Dendritic cell treated with granulocyte-macrophage colony-stimulating factor and Interleukin-4, amounts not matched to agents 40 ng/mL and 50 ng/mL, for 4 days (primary cell): ENCODE data around the gene TSBP1.

Experiments
- H3K27ac Mint-ChIP-seq: one replicate; pipeline ENCODE4 v1.8.0; 2022; ENCODE audit warnings: mild to moderate bottlenecking, mixed read lengths
- H3K27me3 Mint-ChIP-seq: one replicate; pipeline ENCODE4 v1.8.0; 2022; ENCODE audit warnings: mild to moderate bottlenecking, mixed read lengths
- H3K36me3 Mint-ChIP-seq: one replicate; pipeline ENCODE4 v1.8.0; 2022; ENCODE audit warnings: low read depth, mixed read lengths
- H3K4me1 Mint-ChIP-seq: one replicate; pipeline ENCODE4 v1.8.0; 2022; ENCODE audit warnings: low read depth, mixed read lengths
- H3K4me3 Mint-ChIP-seq: one replicate; pipeline ENCODE4 v1.8.0; 2022; ENCODE audit warnings: mild to moderate bottlenecking, moderate library complexity, mixed read lengths
- H3K9me3 Mint-ChIP-seq: one replicate; pipeline ENCODE4 v1.8.0; 2022; ENCODE audit warnings: mixed read lengths
- intact Hi-C: fragments of 100-400 bp; cut with micrococcal nuclease; formaldehyde crosslinking; loops from one replicate; pipeline ENCODE4 v1.15.0; 2022

Gene TSBP1, protein sequence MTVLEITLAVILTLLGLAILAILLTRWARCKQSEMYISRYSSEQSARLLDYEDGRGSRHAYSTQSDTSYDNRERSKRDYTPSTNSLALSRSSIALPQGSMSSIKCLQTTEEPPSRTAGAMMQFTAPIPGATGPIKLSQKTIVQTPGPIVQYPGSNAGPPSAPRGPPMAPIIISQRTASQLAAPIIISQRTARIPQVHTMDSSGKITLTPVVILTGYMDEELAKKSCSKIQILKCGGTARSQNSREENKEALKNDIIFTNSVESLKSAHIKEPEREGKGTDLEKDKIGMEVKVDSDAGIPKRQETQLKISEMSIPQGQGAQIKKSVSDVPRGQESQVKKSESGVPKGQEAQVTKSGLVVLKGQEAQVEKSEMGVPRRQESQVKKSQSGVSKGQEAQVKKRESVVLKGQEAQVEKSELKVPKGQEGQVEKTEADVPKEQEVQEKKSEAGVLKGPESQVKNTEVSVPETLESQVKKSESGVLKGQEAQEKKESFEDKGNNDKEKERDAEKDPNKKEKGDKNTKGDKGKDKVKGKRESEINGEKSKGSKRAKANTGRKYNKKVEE

GRCh38 chr6:32371803-32372202 is at the start of gene TSBP1:
Gene TSBP1 (minus strand): TSS chr6:32371903. CDS start chr6:32371706, 197 bp downstream.
- Mint-ChIP-seq H3K9me3 (no peaks in the 10 kb centered on the region), H3K4me3 (no peak within 1 kb of the TSS), H3K27me3 (peaks cover 15% of the 10 kb centered on the region), H3K27ac (no peak within 1 kb of the TSS), H3K36me3 (no peaks in the 10 kb centered on the region), H3K4me1 (peaks cover 5% of the 10 kb centered on the region)
- intact Hi-C loops, result no loop called here

DNA sequence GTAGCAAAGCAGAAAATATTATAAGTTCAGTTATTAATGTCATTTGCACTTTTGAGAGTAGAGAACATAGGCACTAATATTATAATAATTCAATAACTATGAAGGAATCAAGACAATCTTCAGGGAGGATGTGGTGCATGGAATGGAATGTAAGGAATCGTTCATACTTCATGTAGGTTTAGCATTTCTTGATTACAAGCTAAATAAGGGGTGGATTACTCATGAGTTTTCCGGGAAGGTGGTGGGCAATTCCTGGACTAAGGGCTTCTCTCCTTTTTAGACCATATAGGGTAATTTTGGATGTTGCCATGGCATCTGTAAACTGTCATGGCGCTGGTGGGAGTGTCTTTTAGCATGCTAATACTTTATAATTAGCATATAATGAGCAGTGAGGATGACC is 44.3 kb upstream of the TSBP1 start:
- intact Hi-C loops, result no loop called here
- Mint-ChIP-seq H3K27me3 (peaks cover 57% of the 10 kb centered on the region), H3K4me3 (peak overlapping the region; percentile 46), H3K27ac (no peak overlapping the region), H3K4me1 (peaks cover 22% of the 10 kb centered on the region), H3K36me3 (no peaks in the 10 kb centered on the region), H3K9me3 (no peaks in the 10 kb centered on the region)

DNA sequence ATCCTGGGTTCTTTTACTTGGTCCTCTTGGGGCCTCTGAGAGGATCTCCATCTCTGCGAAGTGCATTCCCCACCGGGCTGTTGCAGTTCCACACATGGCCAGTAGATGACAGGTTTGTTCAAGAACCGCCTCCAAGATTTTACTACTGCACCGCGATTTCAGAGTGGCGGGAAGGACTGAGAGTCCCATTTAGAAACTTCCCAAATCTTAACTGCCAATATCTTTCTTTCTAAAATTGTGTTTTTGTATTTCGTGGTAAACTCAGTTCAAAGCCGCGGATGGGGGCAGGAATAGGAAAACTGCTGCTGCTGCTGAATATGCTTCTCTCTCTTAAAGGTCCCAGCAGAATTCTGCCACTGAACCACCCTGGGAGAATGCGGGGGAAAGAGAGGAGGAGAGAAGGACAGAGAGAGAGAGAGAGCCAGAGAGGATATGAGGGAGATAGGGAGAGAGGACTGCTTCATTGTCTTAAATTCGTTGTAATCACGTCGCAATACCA is 43.9 kb upstream of the TSBP1 start:
- Mint-ChIP-seq H3K27ac (no peak overlapping the region), H3K4me3 (peak overlapping the region; percentile 46), H3K4me1 (peaks cover 22% of the 10 kb centered on the region), H3K36me3 (no peaks in the 10 kb centered on the region), H3K27me3 (peaks cover 53% of the 10 kb centered on the region), H3K9me3 (no peaks in the 10 kb centered on the region)
- intact Hi-C loops, result loop anchor here (2.0 kb wide), 2 partner anchors 285 to 371 kb away; no protein-coding TSS in a partner anchor

GRCh38 chr6:32413427-32414047 is 41.8 kb upstream of the TSBP1 start:
- no peak overlapping the region for H3K27ac Mint-ChIP-seq
- peaks cover 22% of the 10 kb centered on the region for H3K4me1 Mint-ChIP-seq
- H3K36me3 Mint-ChIP-seq, result no peaks in the 10 kb centered on the region
- intact Hi-C loops, result loop anchor here (2.0 to 5.0 kb wide), 4 partner anchors 166 to 454 kb away; no protein-coding TSS in a partner anchor
- H3K9me3 Mint-ChIP-seq, result no peaks in the 10 kb centered on the region
- H3K4me3 Mint-ChIP-seq, result no peak overlapping the region
- peaks cover 44% of the 10 kb centered on the region for H3K27me3 Mint-ChIP-seq

GRCh38 chr6:32411566-32412327 is 40.0 kb upstream of the TSBP1 start:
- H3K27me3 Mint-ChIP-seq, result peaks cover 56% of the 10 kb centered on the region

DNA sequence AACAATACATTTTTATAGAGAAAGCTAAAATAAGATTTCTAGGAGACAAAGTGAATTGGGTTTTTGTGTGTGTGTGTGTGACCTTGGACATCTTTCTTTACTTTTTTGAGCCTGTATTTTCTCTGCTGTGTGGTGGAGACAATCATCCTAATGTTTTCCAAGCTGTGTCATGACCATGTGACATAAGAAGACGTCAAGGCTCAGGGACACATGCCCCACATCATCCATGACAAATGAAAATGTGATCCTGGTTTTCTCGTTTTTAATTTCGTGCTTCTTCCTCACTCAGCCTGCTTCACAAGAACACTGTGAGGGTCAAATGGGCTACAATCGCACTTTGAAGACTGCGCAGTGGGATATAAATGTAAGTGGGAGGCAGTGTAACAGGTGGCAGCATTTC is 39.2 kb upstream of the TSBP1 start:
- intact Hi-C loops, result loop anchor here (5.0 kb wide), 2 partner anchors 164 to 456 kb away; no protein-coding TSS in a partner anchor
- H3K27me3 Mint-ChIP-seq, result peaks cover 63% of the 10 kb centered on the region
- peaks cover 19% of the 10 kb centered on the region for H3K4me1 Mint-ChIP-seq
- H3K4me3 Mint-ChIP-seq, result no peak overlapping the region
- H3K27ac Mint-ChIP-seq, result no peak overlapping the region
- no peaks in the 10 kb centered on the region for H3K36me3 Mint-ChIP-seq
- H3K9me3 Mint-ChIP-seq, result no peaks in the 10 kb centered on the region

More at GRCh38 chr6:32411566-32412327, 40.0 kb upstream of the TSBP1 start:
- H3K36me3 Mint-ChIP-seq, result no peaks in the 10 kb centered on the region
- intact Hi-C loops, result loop anchor here (5.0 kb wide), 2 partner anchors 164 to 456 kb away; no protein-coding TSS in a partner anchor
- no peaks in the 10 kb centered on the region for H3K9me3 Mint-ChIP-seq
- no peak overlapping the region for H3K4me3 Mint-ChIP-seq
- no peak overlapping the region for H3K27ac Mint-ChIP-seq
- H3K4me1 Mint-ChIP-seq, result peaks cover 22% of the 10 kb centered on the region

DNA sequence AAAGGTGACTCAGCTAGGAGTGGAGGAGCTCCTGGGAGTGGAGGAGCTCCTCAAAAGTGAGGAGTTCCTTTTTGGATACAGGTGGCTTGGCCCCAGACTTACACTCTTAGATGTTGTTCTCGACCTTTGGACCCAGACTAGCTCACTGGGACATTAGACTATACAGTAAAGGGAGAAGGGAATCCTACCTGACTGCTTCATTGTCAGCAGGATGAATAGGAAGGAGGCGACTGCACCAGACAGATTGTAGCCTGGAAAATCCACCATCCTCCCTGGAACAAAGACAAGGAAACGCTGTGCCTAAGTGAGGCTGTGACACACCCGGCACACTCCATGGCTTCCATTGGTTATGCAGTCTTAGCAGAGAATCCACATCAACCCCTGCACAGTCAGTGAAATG is 35.2 kb upstream of the TSBP1 start, which contains the start of gene BTNL2:
BTNL2 (minus strand) TSS at position 325 of the 400 bp plus-strand sequence; CDS start at position 267, 58 bp downstream.
- H3K36me3 Mint-ChIP-seq, result no peaks in the 10 kb centered on the region
- no peaks in the 10 kb centered on the region for H3K9me3 Mint-ChIP-seq
- no peak within 1 kb of the TSS for H3K27ac Mint-ChIP-seq
- no peaks in the 10 kb centered on the region for H3K4me1 Mint-ChIP-seq
- H3K27me3 Mint-ChIP-seq, result peaks cover 48% of the 10 kb centered on the region
- no peak within 1 kb of the TSS for H3K4me3 Mint-ChIP-seq
- intact Hi-C loops, result no loop called here

DNA sequence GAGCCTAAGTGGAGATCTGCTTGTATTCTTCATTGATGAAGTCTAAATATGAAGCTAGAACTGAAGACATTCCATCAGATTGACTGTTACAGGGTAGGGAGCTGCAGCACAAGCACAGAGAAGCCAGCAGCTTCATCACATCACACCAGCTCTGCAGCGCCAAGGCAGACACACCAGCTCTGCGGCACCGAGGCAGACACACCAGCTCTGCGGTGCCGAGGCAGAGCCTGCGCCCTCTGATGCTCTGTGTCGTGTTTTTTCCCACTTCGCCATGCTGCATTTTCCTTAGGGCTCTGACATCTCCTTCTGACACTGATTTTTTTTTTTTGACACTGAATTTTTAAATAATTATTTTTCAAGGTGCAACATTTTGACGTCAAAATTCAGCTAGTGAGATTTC is 34.5 kb upstream of the TSBP1 start:
- no peak overlapping the region for H3K27ac Mint-ChIP-seq
- H3K36me3 Mint-ChIP-seq, result no peaks in the 10 kb centered on the region
- H3K4me1 Mint-ChIP-seq, result no peaks in the 10 kb centered on the region
- H3K9me3 Mint-ChIP-seq, result no peaks in the 10 kb centered on the region
- no peak overlapping the region for H3K4me3 Mint-ChIP-seq
- H3K27me3 Mint-ChIP-seq, result peaks cover 46% of the 10 kb centered on the region
- intact Hi-C loops, result no loop called here

- Mint-ChIP-seq H3K4me1 (no peaks in the 10 kb centered on the region), H3K27ac (no peak overlapping the region), H3K27me3 (peaks cover 48% of the 10 kb centered on the region), H3K9me3 (no peaks in the 10 kb centered on the region), H3K36me3 (no peaks in the 10 kb centered on the region), H3K4me3 (no peak overlapping the region)
- intact Hi-C loops, result no loop called here
These were observed 34.0 kb upstream of the TSBP1 start for GRCh38 chr6:32405656-32406055.

DNA sequence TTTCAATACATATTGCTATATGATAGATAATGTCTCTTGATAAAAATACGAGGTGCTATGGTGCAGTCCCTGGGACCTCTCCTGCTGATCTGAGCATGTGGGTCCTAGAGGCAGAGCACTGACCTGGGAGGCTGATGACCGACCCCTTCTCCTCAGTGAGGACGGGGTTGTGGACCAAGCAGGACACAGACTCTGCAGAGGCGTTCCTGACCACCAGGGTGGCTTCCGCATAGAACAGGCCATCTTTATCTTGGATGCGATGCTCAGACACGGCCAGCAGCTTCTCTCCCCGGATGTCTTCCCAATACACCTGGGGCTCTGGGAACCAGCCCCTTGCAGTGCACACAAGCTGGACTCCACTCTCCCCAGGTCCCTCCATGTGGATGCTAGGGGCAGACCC is 31.1 kb upstream of the TSBP1 start:
- Mint-ChIP-seq H3K9me3 (no peaks in the 10 kb centered on the region), H3K4me3 (no peak overlapping the region), H3K4me1 (no peaks in the 10 kb centered on the region), H3K27ac (no peak overlapping the region), H3K27me3 (peaks cover 46% of the 10 kb centered on the region), H3K36me3 (no peaks in the 10 kb centered on the region)
- intact Hi-C loops, result no loop called here

GRCh38 chr6:32401284-32401963 is 29.7 kb upstream of the TSBP1 start:
- intact Hi-C loops, result no loop called here
- H3K36me3 Mint-ChIP-seq, result no peaks in the 10 kb centered on the region
- H3K4me3 Mint-ChIP-seq, result no peak overlapping the region
- H3K27me3 Mint-ChIP-seq, result peaks cover 34% of the 10 kb centered on the region
- H3K9me3 Mint-ChIP-seq, result no peaks in the 10 kb centered on the region
- no peak overlapping the region for H3K27ac Mint-ChIP-seq
- H3K4me1 Mint-ChIP-seq, result peaks cover 6% of the 10 kb centered on the region

DNA sequence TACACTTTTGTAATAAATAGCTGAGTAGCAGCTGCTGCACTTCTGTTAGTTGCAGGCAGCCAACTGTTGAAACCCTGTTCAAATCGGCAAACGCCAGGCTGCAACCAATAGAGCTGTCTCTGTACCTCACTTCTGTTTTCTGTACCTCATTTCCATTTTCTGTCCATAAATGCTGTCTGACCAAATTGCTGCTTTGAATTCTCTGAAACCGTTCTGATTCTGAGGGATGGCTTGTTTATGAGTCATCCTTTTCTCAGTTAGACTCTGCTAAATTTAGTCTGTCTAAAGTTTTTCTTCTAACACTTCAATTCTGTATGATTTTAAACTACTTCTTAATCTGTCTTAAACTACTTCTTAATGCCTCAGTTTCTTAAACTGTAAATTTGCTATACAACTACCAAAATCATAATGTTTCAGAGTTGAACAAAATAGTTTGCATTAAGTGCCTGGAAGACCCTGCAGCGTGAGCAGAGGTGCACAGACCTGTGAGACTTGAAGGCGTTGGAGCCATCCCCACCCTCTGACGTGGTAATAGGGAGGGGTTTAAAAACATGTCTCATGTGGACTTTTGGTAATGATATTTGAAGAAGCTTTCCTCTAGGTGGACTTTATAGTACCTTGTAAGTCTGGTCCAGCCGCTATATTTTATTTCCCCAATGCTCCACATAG is 25.7 kb upstream of the TSBP1 start:
- Mint-ChIP-seq H3K27ac (no peak overlapping the region), H3K4me1 (peaks cover 11% of the 10 kb centered on the region), H3K9me3 (no peaks in the 10 kb centered on the region), H3K4me3 (no peak overlapping the region), H3K27me3 (peaks cover 39% of the 10 kb centered on the region), H3K36me3 (no peaks in the 10 kb centered on the region)
- intact Hi-C loops, result no loop called here
